HepG2 (cell line): ENCODE data around the gene SH2D3A. TPM values are rescaled to one million over a fixed set of nuclear protein-coding genes. Genes with fewer than 3 reads are reported as not detected.

Experiments used
- AHR ChIP-seq: IDR thresholded peaks from 2 replicates; pipeline ENCODE4 v1.6.1; 2018; ENCODE audit warnings: missing genetic modification reagents, missing compliant biosample characterization
- ARID2 ChIP-seq: sonication (generic); formaldehyde crosslinking; IDR thresholded peaks from 2 replicates; pipeline ENCODE4 v1.8.1; 2022; ENCODE audit warnings: mild to moderate bottlenecking, missing genetic modification reagents, borderline replicate concordance
- KIAA2018 ChIP-seq: sonication (generic); formaldehyde crosslinking; IDR thresholded peaks from 2 replicates; pipeline ENCODE4 v1.5.0; 2020; ENCODE audit warnings: mild to moderate bottlenecking, missing genetic modification reagents, borderline replicate concordance
- NAIF1 ChIP-seq: sonication (generic); formaldehyde crosslinking; IDR thresholded peaks from 2 replicates; pipeline ENCODE4 v1.5.0; 2020; ENCODE audit warnings: mild to moderate bottlenecking, missing genetic modification reagents, borderline replicate concordance
- NCOR1 ChIP-seq: fragments of 200-600 bp; sonication (generic); IDR thresholded peaks from 2 replicates; pipeline ENCODE4 v1.7.0; 2017; ENCODE audit warnings: antibody characterized with exemption, low read length, borderline replicate concordance
- ZNF83 ChIP-seq: sonication (generic); formaldehyde crosslinking; IDR thresholded peaks from 2 replicates; pipeline ENCODE4 v1.4.0; 2020; ENCODE audit warnings: missing genetic modification reagents, mild to moderate bottlenecking, borderline replicate concordance
- polyA plus RNA-seq, 8 experiments: library from polyadenylated mRNA; depleted of rRNA in 3 of 8; stranded (reverse) in 7 of 8; unstranded in 1 of 8; fragments of >200 nt; fragmentation: Illumina TruSeq in 4 of 8; extraction: Trizol in 4 of 8; gene quantifications; 2 replicates each; pipeline versions ENCODE4 v1.2.1 to v1.2.3, GENCODE V29; 2011 to 2016; ENCODE audit warnings: low read depth in 4 of 8, missing spikeins in 1 of 8, mixed read lengths in 1 of 8; ENCODE audit not compliant: insufficient read depth in 1 of 8
- total RNA-seq, 5 experiments: library from RNA; depleted of rRNA; stranded (reverse); fragments of >200 nt; fragmentation: Illumina TruSeq; extraction: Trizol; gene quantifications; 2 replicates each; pipeline ENCODE4 v1.2.3, GENCODE V29; 2016; ENCODE audit warnings: low read depth in 1 of 5
- TF ChIP-seq, protein P1 (sequence below): sonication (generic); formaldehyde crosslinking; IDR thresholded peaks from 2 replicates; pipeline ENCODE4 v1.4.0; 2020; ENCODE audit warnings: missing genetic modification reagents, borderline replicate concordance

SH2D3A gene
- total and polyA plus RNA-seq, 2 of the 13 experiments (the other 11 are each of a cell fraction or from before 2014, with no cell fraction given) = 1.0 to 2.2 TPM

GRCh38 chr19:6732803-6733337 lies 34.4 kb downstream of the SH2D3A start (continued):
- TF ChIP-seq KIAA2018 (CRISPR knock-in tag) (no peak), ZNF83 (CRISPR knock-in tag) (no peak), NAIF1 (no peak), NCOR1 (no peak), ARID2 (CRISPR knock-in tag) (no peak), AHR (CRISPR knock-in tag) (no peak)
- TF ChIP-seq, protein P1, sequence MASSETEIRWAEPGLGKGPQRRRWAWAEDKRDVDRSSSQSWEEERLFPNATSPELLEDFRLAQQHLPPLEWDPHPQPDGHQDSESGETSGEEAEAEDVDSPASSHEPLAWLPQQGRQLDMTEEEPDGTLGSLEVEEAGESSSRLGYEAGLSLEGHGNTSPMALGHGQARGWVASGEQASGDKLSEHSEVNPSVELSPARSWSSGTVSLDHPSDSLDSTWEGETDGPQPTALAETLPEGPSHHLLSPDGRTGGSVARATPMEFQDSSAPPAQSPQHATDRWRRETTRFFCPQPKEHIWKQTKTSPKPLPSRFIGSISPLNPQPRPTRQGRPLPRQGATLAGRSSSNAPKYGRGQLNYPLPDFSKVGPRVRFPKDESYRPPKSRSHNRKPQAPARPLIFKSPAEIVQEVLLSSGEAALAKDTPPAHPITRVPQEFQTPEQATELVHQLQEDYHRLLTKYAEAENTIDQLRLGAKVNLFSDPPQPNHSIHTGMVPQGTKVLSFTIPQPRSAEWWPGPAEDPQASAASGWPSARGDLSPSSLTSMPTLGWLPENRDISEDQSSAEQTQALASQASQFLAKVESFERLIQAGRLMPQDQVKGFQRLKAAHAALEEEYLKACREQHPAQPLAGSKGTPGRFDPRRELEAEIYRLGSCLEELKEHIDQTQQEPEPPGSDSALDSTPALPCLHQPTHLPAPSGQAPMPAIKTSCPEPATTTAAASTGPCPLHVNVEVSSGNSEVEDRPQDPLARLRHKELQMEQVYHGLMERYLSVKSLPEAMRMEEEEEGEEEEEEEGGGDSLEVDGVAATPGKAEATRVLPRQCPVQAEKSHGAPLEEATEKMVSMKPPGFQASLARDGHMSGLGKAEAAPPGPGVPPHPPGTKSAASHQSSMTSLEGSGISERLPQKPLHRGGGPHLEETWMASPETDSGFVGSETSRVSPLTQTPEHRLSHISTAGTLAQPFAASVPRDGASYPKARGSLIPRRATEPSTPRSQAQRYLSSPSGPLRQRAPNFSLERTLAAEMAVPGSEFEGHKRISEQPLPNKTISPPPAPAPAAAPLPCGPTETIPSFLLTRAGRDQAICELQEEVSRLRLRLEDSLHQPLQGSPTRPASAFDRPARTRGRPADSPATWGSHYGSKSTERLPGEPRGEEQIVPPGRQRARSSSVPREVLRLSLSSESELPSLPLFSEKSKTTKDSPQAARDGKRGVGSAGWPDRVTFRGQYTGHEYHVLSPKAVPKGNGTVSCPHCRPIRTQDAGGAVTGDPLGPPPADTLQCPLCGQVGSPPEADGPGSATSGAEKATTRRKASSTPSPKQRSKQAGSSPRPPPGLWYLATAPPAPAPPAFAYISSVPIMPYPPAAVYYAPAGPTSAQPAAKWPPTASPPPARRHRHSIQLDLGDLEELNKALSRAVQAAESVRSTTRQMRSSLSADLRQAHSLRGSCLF (CRISPR knock-in tag) = no peak
